T1000 (cell line): ENCODE data around the gene SMAD5.

ENCODE experiments used
- DNase-seq: peaks from one replicate; lab custom pipeline; 2025; ENCODE audit warnings: mixed read lengths; lab: John Stamatoyannopoulos, UW

The SMAD5 gene

GRCh38 chr5:136132557-136133221 lies at the start of gene SMAD5:
Gene SMAD5 (plus strand): TSS chr5:136132845. CDS start chr5:136153761, 20,916 bp downstream.
- peak; percentile 92 for DNase-seq

GRCh38 chr5:136084698-136085097 lies 47.9 kb upstream of the SMAD5 start:
- no peak for DNase-seq

- no peak for DNase-seq
Measured at GRCh38 chr5:136086783-136087566, 45.7 kb upstream of the SMAD5 start.

GRCh38 chr5:136087961-136088871 lies 44.4 kb upstream of the SMAD5 start:
- DNase-seq = no peak

- no peak for DNase-seq
Measured at GRCh38 chr5:136089791-136090190, 42.9 kb upstream of the SMAD5 start.

GRCh38 chr5:136090319-136090718 lies 42.3 kb upstream of the SMAD5 start:
- DNase-seq = no peak

GRCh38 chr5:136094189-136094912 lies 38.3 kb upstream of the SMAD5 start:
- no peak for DNase-seq

- no peak for DNase-seq
Measured at GRCh38 chr5:136094913-136095641, 37.6 kb upstream of the SMAD5 start.

- no peak for DNase-seq
Measured at GRCh38 chr5:136098176-136098575, 34.5 kb upstream of the SMAD5 start.

GRCh38 chr5:136099870-136100269 lies 32.8 kb upstream of the SMAD5 start:
- no peak for DNase-seq

GRCh38 chr5:136101884-136102283 lies 30.8 kb upstream of the SMAD5 start:
- no peak for DNase-seq

- DNase-seq = no peak
Measured at GRCh38 chr5:136103118-136103517, 29.5 kb upstream of the SMAD5 start.

- no peak for DNase-seq
Measured at GRCh38 chr5:136104306-136104965, 28.2 kb upstream of the SMAD5 start.

GRCh38 chr5:136106351-136107031 lies 26.2 kb upstream of the SMAD5 start:
- no peak for DNase-seq

GRCh38 chr5:136108180-136108611 lies 24.4 kb upstream of the SMAD5 start:
- no peak for DNase-seq

GRCh38 chr5:136108766-136109165 lies 23.9 kb upstream of the SMAD5 start:
- no peak for DNase-seq

GRCh38 chr5:136109453-136110135 lies 23.1 kb upstream of the SMAD5 start:
- no peak for DNase-seq

GRCh38 chr5:136113606-136114005 lies 19.0 kb upstream of the SMAD5 start:
- DNase-seq = no peak

- no peak for DNase-seq
Measured at GRCh38 chr5:136114414-136115125, 18.1 kb upstream of the SMAD5 start.
